NT2/D1 (cell line): ENCODE measurements around the gene CD8A.

Experiments
- DNase-seq: peaks from one replicate; pipeline ENCODE4 v3.0.0-alpha.2; 2011; ENCODE audit warnings: low read depth, low spot score
- H3K27me3 ChIP-seq: 2 replicates; pipeline ENCODE4 v1.6.0; 2011; ENCODE audit warnings: mild to moderate bottlenecking; ENCODE audit not compliant: insufficient read length, insufficient read depth
- H3K36me3 ChIP-seq: 2 replicates; pipeline ENCODE4 v1.6.1; 2011; ENCODE audit warnings: mild to moderate bottlenecking, low read length, mixed read lengths; ENCODE audit not compliant: insufficient read depth, insufficient read length
- H3K4me1 ChIP-seq: 2 replicates; pipeline ENCODE4 v1.5.1; 2011; ENCODE audit not compliant: insufficient read depth, insufficient read length
- H3K4me3 ChIP-seq: 2 replicates; pipeline ENCODE4 v1.5.1; 2011; ENCODE audit warnings: low read depth; ENCODE audit not compliant: insufficient read length
- H3K9ac ChIP-seq: 2 replicates; pipeline ENCODE4 v1.6.0; 2011; ENCODE audit warnings: low read depth; ENCODE audit not compliant: insufficient read length
- H3K9me3 ChIP-seq: 2 replicates; pipeline ENCODE4 v1.5.1; 2011; ENCODE audit warnings: mild to moderate bottlenecking, low read length; ENCODE audit not compliant: insufficient read depth
- SUZ12 ChIP-seq: IDR thresholded peaks from 2 replicates; pipeline ENCODE4 v1.6.1; 2011; ENCODE audit not compliant: insufficient read length, insufficient read depth; ENCODE audit errors: extremely low read depth
- YY1 ChIP-seq: IDR thresholded peaks from 2 replicates; pipeline ENCODE4 v1.6.1; 2011; ENCODE audit not compliant: insufficient read length, insufficient read depth
- ZNF274 ChIP-seq: IDR thresholded peaks from 2 replicates; pipeline ENCODE4 v1.6.1; 2011; ENCODE audit warnings: mild to moderate bottlenecking, low read depth, low read length

CD8A gene

DNA sequence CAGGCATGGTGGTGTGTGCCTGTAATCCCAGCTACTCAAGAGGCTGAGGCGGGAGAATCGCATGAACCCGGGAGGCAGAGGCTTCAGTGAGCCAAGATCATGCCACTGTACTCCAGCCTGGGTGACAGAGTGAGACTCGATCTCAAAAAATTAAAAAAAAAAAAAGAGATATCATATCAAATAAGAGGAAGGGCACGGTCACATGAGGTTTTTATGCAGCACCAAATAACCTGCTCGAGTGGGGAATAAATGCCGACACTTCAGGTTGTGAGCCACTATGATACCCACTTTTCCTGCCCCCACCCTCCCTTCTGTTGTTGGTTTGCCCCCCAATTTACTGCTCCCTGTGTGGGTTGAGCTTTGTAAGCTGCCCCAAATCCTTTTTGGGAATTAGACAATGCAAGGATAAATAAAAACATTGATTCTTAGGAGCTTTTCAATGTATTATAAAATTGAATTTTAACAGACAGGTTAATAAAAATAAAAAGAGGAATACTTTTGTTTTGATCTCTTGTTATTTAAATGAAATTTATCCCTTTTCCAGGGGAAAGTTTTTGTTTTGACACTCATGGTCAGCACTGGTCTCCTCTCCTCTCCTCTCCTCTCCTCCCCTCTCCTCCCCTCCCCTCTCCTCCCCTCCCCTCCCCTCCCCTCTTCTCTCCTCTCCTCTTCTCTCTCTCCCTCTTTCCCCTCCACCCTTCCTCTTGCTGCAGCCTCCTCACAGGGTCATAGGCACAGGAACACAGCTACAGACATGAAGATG lies 41.8 kb upstream of the CD8A start:
- no peaks in the 10 kb centered on the region for H3K36me3 ChIP-seq
- TF ChIP-seq SUZ12: no peak
- no peak for TF ChIP-seq YY1
- TF ChIP-seq ZNF274: no peak
- no peak for DNase-seq
- H3K9ac ChIP-seq: no peak overlapping the region
- no peaks in the 10 kb centered on the region for H3K27me3 ChIP-seq
- peaks cover 3% of the 10 kb centered on the region for H3K4me1 ChIP-seq
- H3K4me3 ChIP-seq: no peak overlapping the region
- H3K9me3 ChIP-seq: no peaks in the 10 kb centered on the region

DNA sequence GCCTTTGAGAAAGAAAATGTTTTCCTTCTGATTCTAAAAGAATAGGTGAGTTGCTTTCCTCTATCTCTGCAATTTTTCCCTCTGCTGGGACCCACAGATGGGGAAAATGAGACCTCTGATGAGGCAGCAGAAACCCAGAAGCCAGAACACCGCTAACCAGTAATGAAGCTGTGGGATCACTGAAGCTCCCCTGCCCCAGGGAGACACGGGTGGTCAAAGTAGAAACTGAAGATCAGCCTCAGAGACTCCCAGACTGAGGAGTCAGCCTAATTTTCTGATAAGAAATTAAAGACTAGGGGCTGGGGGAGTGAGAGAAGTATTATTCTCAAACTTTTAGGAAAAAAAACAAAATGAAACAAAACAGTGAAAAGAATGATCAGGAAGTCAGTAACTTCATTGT lies 40.8 kb upstream of the CD8A start:
- Histone ChIP-seq H3K9ac (no peak overlapping the region), H3K4me1 (peaks cover 3% of the 10 kb centered on the region), H3K4me3 (no peak overlapping the region), H3K9me3 (no peaks in the 10 kb centered on the region), H3K27me3 (no peaks in the 10 kb centered on the region), H3K36me3 (no peaks in the 10 kb centered on the region)
- no peak for DNase-seq
- TF ChIP-seq YY1: no peak
- no peak for TF ChIP-seq SUZ12
- no peak for TF ChIP-seq ZNF274

DNA sequence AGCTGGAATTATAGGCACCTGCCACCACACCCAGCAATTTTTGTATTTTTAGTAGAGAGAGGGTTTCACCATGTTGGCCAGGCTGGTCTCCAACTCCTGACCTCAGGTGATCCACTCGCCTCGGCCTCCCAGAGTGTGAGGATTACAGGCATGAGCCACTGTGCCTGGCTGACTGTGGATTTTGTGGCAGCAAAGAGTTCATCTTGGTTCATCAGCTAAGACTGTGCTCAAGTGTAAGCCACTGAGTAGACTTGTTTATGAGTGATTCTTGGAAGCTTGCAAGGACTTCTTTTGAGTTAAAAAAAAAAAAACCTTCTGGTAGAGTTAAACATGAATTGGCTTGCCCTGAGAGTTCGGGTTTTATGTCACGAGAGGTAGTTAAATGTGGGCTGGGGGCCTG lies 36.2 kb upstream of the CD8A start:
- no peaks in the 10 kb centered on the region for H3K27me3 ChIP-seq
- peaks cover 4% of the 10 kb centered on the region; the same call in 1 of the 2 replicates for H3K9me3 ChIP-seq
- no peak overlapping the region for H3K9ac ChIP-seq
- H3K4me3 ChIP-seq: no peak overlapping the region
- DNase-seq: no peak
- TF ChIP-seq SUZ12: no peak
- TF ChIP-seq ZNF274: no peak
- no peak for TF ChIP-seq YY1
- H3K36me3 ChIP-seq: no peaks in the 10 kb centered on the region
- peaks cover 9% of the 10 kb centered on the region for H3K4me1 ChIP-seq

DNA sequence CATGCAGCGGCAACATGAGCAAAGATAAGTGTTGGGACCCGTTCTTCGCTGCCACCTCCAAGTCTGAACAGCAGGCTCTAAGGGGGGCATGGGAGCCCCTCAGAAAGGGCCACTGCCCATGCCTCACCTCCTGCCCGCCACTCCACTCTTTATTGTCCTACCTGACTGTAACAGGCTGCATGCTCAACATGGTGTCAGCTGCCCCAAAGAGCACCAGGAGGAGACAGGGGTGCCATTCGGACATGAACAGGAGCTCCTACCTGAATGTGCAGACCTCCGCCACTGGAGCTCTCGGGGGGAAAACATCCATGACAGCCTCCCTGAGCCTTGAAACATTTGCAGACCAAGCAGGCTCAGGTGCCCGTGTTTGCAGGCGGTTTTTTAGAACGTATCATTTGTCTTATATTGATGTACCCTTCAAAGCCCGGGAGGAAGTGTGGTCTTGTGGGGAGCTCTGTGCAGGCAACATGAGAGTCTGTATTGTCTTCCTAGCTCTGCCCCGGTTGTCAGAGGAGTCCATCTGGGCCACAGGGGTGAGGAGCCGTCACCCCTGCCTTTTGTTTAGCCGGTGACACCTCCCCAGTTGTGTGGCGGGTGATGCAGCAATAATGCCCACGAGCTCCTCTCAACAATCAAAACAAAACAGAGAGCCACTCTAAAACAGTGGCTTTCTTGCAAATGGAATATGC lies 35.1 kb upstream of the CD8A start:
- Histone ChIP-seq H3K27me3 (no peaks in the 10 kb centered on the region), H3K9ac (no peak overlapping the region), H3K4me3 (no peak overlapping the region), H3K36me3 (no peaks in the 10 kb centered on the region), H3K9me3 (peaks cover 4% of the 10 kb centered on the region; the same call in 1 of the 2 replicates), H3K4me1 (peaks cover 9% of the 10 kb centered on the region)
- TF ChIP-seq YY1 (no peak), ZNF274 (no peak), SUZ12 (no peak)
- DNase-seq: no peak

DNA sequence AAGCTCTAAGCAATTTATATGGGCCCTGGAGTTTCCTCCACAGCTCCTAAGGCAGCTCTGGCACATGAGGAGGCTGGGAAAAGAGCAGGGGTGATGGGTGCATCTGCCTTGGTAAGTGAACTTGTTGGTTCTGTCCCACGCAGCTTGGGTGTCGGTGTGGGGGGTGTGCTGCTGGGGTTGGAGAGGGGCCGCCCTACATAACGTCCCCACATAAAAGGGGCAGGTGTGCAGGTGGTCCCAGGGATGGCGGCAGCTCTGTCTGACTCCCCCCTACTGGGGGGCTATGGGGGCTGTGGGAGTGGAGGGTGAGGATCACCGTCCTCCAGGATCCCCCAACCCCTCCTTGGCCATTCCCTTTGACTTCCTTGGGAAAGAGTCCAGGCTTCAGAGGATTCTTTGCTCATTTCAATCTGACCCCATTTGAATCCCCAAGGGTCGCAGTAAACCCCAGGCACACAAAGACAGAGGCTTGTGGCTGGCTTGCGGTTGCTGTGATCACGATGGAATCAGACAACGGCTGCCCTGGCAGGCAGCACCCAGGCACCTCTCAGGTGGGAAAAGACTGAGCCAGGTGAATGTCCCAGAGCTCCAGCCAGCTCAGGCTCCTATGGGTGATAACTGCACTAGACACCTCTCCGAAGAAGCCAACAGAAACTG lies 34.5 kb upstream of the CD8A start:
- Histone ChIP-seq H3K9me3 (peaks cover 4% of the 10 kb centered on the region; the same call in 1 of the 2 replicates), H3K4me3 (no peak overlapping the region), H3K4me1 (peaks cover 9% of the 10 kb centered on the region), H3K36me3 (no peaks in the 10 kb centered on the region), H3K9ac (no peak overlapping the region), H3K27me3 (no peaks in the 10 kb centered on the region)
- TF ChIP-seq ZNF274 (no peak), YY1 (no peak), SUZ12 (no peak)
- no peak for DNase-seq

DNA sequence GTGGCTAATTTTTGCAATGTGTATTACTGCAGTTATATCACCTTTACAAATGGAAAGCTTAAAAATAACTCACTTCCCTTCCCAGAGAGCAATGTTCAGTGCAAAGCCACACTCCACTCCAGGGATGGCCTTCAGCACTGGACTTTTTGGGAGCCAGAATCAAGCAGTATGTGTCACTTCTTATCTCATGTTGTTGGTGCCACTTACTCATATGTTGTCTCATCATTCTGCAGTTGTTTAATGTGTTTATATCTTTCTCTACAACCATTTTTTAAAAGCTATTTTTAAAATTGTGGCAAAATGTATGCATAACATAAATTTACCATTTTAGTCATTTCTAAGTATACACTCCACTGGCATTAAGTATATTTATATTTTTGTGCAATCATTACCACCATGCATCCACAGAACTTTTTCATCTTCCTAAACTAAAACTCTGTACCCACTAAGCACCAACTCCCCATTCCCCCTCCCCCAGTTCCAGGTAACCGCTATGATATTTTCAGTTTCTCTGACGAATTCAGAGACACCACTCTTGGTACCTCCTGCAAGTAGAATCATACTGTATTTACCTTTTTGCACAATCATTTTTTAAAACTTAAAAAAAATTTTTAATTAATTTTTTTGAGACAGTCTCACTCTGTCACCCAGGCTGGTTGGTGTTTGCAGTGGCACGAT lies 32.1 kb upstream of the CD8A start:
- Histone ChIP-seq H3K27me3 (no peaks in the 10 kb centered on the region), H3K4me1 (peaks cover 8% of the 10 kb centered on the region), H3K9me3 (peaks cover 4% of the 10 kb centered on the region; the same call in 1 of the 2 replicates), H3K9ac (no peak overlapping the region), H3K4me3 (no peak overlapping the region), H3K36me3 (no peaks in the 10 kb centered on the region)
- TF ChIP-seq YY1 (no peak), SUZ12 (no peak), ZNF274 (no peak)
- DNase-seq: no peak

DNA sequence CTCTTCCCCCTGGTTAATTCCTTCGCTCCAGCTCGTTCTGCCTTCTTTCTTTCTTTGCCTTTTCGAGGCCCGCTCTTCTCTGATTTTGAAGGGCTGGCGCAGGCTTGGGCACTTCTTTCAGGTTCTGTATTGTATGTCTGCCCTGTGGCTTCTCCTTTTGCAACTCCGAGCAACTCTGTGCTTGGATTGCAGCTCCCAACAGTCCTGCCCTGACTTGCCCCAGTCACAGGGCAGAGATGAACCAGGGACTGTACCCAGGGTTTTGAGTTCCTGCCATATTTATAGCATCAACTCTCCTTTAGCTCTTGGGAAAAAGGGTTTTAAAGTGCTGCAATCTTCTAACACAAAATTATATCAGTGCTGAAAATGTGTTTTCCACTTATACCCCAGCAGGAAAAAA lies 31.1 kb upstream of the CD8A start:
- H3K4me3 ChIP-seq: no peak overlapping the region
- H3K9ac ChIP-seq: no peak overlapping the region
- H3K9me3 ChIP-seq: peaks cover 4% of the 10 kb centered on the region; the same call in 1 of the 2 replicates
- TF ChIP-seq ZNF274: no peak
- TF ChIP-seq SUZ12: no peak
- no peak for TF ChIP-seq YY1
- DNase-seq: no peak
- no peaks in the 10 kb centered on the region for H3K36me3 ChIP-seq
- H3K27me3 ChIP-seq: no peaks in the 10 kb centered on the region
- H3K4me1 ChIP-seq: peaks cover 5% of the 10 kb centered on the region
